D721Med (cell line): ENCODE results near the gene MYRIP.
"Not testable (repeated sequence)": the region's sequence is repeated elsewhere in the genome, so short reads cannot be mapped to it uniquely, and the experiment has no call there.

Source experiments
- DNase-seq: peaks from one replicate; pipeline ENCODE4 v3.0.0; 2011; ENCODE audit warnings: low spot score; ENCODE audit not compliant: insufficient read length
- FAIRE-seq: peaks from 2 replicates; lab custom pipeline; 2011; peaks lifted over from hg19 to GRCh38; lab: Jason Lieb, UNC
- TF ChIP-seq, protein P1 (sequence below): IDR thresholded peaks from 2 replicates; pipeline ENCODE4 v1.5.1; 2012; ENCODE audit warnings: mild to moderate bottlenecking, control low read depth; ENCODE audit not compliant: insufficient read depth; ENCODE audit errors: missing control alignments

The MYRIP gene

DNA sequence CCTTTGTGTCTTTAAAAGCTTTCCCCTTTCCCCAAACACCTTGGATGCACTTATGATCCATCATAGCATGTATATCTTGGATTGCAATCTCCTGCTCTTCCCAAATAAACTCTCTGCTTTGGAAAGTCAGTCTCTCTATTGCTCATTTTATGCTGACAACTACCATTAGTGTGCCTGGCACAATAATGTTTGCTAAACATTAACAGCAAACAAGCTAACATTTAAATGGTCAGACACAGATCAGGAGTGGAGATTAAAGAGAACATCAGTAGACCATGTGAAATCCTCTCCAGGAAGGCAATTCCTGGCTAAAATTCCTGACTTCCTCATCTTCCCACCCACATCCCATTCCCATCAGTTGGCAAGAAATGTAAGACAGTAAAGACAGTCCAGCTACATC lies 455.8 kb downstream of the MYRIP start:
- peak; percentile 51 for FAIRE-seq
- DNase-seq: no peak
- TF ChIP-seq, protein P1, sequence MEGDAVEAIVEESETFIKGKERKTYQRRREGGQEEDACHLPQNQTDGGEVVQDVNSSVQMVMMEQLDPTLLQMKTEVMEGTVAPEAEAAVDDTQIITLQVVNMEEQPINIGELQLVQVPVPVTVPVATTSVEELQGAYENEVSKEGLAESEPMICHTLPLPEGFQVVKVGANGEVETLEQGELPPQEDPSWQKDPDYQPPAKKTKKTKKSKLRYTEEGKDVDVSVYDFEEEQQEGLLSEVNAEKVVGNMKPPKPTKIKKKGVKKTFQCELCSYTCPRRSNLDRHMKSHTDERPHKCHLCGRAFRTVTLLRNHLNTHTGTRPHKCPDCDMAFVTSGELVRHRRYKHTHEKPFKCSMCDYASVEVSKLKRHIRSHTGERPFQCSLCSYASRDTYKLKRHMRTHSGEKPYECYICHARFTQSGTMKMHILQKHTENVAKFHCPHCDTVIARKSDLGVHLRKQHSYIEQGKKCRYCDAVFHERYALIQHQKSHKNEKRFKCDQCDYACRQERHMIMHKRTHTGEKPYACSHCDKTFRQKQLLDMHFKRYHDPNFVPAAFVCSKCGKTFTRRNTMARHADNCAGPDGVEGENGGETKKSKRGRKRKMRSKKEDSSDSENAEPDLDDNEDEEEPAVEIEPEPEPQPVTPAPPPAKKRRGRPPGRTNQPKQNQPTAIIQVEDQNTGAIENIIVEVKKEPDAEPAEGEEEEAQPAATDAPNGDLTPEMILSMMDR: no peak

DNA sequence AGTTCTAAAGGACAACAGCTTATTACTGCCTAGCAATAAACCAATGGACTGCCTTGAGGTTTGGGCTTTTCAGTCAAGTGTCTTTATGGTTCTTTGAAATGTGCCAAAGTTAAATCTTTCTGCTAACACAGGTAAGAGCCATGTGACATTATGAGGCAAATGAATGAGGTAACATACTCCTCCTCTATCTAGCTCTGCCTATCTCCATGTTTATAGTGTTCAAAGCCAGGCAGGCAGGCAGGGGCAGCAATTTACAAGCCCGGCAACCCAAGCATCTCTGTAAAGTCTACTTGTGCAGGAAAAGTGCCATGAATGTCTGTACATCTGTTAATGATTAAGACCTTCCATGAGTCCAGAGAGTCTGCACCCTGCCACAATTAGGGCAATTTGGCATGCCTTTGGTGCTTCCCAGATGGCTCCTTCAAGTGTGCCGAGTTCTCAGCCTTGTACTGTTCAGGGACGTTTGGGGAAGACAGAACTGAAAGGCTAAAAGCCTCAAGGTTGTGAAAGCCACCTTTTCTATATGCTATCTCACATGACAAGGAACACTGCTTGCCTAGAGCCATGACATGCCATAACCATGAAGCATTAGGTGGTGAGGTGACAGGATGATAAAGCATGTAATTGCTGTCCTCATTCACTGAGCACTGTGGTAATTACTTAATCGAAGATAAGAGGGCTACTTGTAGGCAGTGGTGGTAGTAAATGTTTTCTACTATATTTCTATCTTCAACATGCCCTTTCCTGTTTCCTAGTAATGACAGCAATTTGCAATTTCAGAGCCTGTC lies 458.7 kb downstream of the MYRIP start:
- no peak for DNase-seq
- TF ChIP-seq, protein P1: no peak
- no peak for FAIRE-seq

DNA sequence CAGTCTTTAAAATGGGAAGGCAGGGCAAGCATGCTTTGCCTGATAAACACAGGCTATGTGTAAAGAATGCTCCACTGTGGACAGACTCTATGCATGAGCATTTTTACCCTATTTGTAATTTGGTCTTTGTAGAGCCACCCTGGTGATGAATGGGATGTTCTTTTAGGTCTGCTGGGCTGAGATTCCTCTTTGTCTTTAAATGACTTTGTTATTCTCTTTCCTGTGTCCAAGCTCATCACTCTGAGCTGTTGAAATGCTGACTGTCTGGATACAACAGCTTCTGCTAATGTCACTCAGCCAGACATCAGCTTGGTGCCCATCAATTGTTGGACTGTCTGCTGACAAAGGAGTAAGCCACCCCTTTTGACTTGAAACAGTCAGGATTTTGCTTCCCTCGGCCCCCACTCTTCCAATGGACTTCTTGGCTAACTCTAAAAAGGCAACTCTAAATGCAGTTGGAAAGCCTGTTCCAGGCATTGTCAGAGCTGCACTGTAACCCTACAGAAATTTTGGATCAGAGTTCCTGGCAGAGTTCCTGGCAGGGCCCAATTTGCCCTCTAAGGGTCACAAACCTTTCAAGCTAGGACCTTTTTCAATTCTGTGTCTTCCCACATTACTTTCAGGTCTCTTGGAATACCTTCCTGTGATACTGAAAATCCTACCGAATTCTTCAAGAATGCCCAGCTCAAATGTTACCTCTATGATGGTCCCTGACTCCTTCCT lies 459.6 kb downstream of the MYRIP start:
- TF ChIP-seq, protein P1: no peak
- no peak for FAIRE-seq
- DNase-seq: no peak

DNA sequence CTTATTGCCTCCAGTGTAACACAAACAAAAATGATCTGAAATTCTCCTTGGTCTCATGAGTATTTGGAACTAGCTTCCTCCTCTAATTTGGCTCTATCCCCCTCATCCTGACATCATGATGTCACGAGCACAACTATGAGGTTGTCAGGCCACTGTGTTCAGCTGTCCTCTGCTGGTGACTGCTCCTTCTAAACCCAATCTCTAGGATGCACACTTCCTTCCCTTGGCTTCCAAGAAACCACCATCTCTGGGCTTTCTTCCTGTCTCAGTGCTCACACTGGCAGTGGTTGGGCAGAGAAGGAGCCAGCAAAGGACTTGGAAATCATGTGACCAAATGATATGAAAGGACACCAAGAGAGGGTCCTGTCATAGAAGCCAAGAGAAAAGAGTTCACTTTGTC lies 469.4 kb downstream of the MYRIP start:
- DNase-seq (no peak), FAIRE-seq (no peak)
- TF ChIP-seq, protein P1: no peak

DNA sequence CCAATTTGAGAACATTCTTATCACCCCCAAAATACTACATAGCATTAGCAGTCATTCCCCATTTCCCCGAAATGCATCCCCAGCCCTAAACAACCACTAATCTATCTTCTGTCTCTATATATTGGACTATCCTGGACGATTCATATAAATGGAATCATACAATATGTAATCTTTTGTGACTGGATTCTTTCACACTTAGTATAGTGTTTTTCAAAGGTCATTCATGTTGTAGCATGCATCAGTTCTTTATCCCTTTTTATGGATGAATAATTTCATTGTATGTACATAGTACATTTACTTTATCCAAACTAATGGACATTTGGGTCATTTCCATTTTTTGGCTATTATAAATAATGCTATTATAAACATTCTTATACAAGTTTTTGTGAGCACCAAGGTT lies 472.6 kb downstream of the MYRIP start:
- FAIRE-seq (no peak), DNase-seq (no peak)
- TF ChIP-seq, protein P1: no peak

DNA sequence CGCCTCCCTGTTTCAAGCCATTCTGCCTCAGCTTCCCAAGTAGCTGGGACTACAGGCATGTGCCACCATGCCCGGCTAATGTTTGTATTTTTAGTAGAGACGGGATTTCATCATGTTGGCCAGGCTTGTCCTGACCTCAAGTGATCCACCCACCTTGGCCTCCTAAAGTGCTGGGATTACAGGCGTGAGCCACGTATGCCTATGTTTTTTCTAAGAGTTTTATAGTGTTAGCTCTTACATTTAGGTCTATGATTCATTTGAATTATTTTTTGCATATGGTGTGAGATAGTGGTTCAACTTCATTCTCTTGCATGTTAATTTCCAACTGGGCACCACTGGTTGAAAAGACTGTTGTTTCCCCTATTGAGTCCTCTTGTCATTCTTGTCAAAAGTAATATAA lies 473.6 kb downstream of the MYRIP start:
- not testable (repeated sequence) for FAIRE-seq, DNase-seq

DNA sequence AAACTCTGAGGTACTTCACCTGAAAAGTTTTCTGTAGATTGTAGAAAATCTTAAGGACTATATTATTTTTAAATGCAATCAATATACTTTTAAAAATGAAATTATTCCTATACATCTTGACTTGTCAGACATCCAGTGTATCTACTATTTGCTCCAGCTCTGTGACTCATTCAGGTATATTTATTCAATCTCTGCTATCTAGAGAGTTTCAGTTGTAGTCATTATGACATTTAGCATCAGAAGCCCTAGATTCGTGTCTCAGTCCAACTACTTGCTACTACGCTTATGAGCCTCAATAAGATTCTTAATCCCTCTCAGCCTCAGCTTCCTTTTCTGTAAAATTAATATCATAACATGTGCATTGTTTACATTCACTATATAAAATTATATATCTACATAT lies 477.8 kb downstream of the MYRIP start:
- FAIRE-seq: no peak

More for the DNA sequence above, 477.8 kb downstream of the MYRIP start:
- TF ChIP-seq, protein P1: no peak
- DNase-seq: no peak
